Common myeloid progenitor, CD34-positive (primary cell): ENCODE results near the gene TMX3.

ENCODE experiments used
- CTCF ChIA-PET: fragments of 350-600 bp; sonication (Branson Sonifier 250); formaldehyde crosslinking; loops from one replicate; lab custom pipeline; 2021; ENCODE audit warnings: antibody characterized with exemption; lab: Charles Lee
- POLR2A ChIA-PET: fragments of 350-600 bp; sonication (Branson Sonifier 250); formaldehyde crosslinking; loops from one replicate; lab custom pipeline; 2021; ENCODE audit warnings: antibody characterized with exemption; lab: Charles Lee
- DNase-seq, 3 donors: peaks; one replicate each; pipeline versions ENCODE4 v3.0.0 to v3.0.0-alpha.2; 2013
- H3K27ac ChIP-seq, 2 experiments: 1 replicate in 1 of 2; 2 replicates in 1 of 2; pipeline ENCODE4 v1.7.0; 2013; ENCODE audit warnings: inconsistent platforms in 2 of 2, low read length in 2 of 2, mild to moderate bottlenecking in 2 of 2, low read depth in 1 of 2, moderate library complexity in 1 of 2; ENCODE audit not compliant: severe bottlenecking in 2 of 2, insufficient read depth in 1 of 2, poor library complexity in 1 of 2
- H3K27me3 ChIP-seq, 5 experiments: replicated peaks in 2 of 5; 1 replicate in 3 of 5; 2 replicates in 2 of 5; pipeline versions ENCODE4 v1.6.1 to v1.7.0; 2013; ENCODE audit warnings: low read length in 4 of 5, mild to moderate bottlenecking in 2 of 5, moderate library complexity in 2 of 5, inconsistent platforms in 1 of 5; ENCODE audit not compliant: insufficient read depth in 5 of 5, control insufficient read depth in 4 of 5
- H3K36me3 ChIP-seq, 4 experiments: 1 replicate in 2 of 4; 2 replicates in 2 of 4; pipeline versions ENCODE4 v1.6.1 to v1.7.0; 2013; ENCODE audit warnings: low read length in 3 of 4, control low read depth in 1 of 4, mild to moderate bottlenecking in 1 of 4; ENCODE audit not compliant: control insufficient read depth in 4 of 4, insufficient read depth in 4 of 4
- H3K4me1 ChIP-seq, 4 experiments: 1 replicate in 3 of 4; 2 replicates in 1 of 4; pipeline versions ENCODE4 v1.6.1 to v1.7.1; 2013; ENCODE audit warnings: low read length in 3 of 4, mild to moderate bottlenecking in 3 of 4, control low read depth in 1 of 4, inconsistent platforms in 1 of 4, moderate library complexity in 1 of 4; ENCODE audit not compliant: control insufficient read depth in 4 of 4, insufficient read depth in 4 of 4; ENCODE audit errors: control extremely low read depth in 1 of 4
- H3K4me3 ChIP-seq, 7 experiments: 1 replicate in 4 of 7; 2 replicates in 3 of 7; pipeline versions ENCODE4 v1.5.1 to v1.7.0; 2013; ENCODE audit warnings: mild to moderate bottlenecking in 7 of 7, low read length in 6 of 7, moderate library complexity in 6 of 7, inconsistent platforms in 2 of 7, low read depth in 2 of 7, control low read depth in 1 of 7; ENCODE audit not compliant: insufficient read depth in 4 of 7, control insufficient read depth in 1 of 7; ENCODE audit errors: extremely low read depth in 1 of 7
- H3K9me3 ChIP-seq, 5 experiments: 1 replicate in 4 of 5; 2 replicates in 1 of 5; pipeline versions ENCODE4 v1.6.1 to v1.7.1; 2013; ENCODE audit warnings: low read length in 4 of 5, mild to moderate bottlenecking in 2 of 5, inconsistent platforms in 1 of 5, low read depth in 1 of 5, moderate library complexity in 1 of 5; ENCODE audit not compliant: control insufficient read depth in 4 of 5, insufficient read depth in 2 of 5; ENCODE audit errors: control extremely low read depth in 1 of 5
- WGBS: methylation state at CpG from one replicate; pipeline ENCODE4 v1.1.5; 2013; ENCODE audit not compliant: insufficient coverage; 5-methylcytosine and 5-hydroxymethylcytosine counted together

TMX3 gene

GRCh38 chr18:68699043-68699442 lies 15.9 kb downstream of the TMX3 start:
- Histone ChIP-seq H3K9me3 (peaks cover 0 to 1% (median 0%) of the 10 kb centered on the region in 5 experiments), H3K4me3 (no peak overlapping the region), H3K27ac (no peak overlapping the region), H3K36me3 (peaks cover 17 to 48% (median 29%) of the 10 kb centered on the region in 4 experiments), H3K4me1 (no peaks in the 10 kb centered on the region), H3K27me3 (no peaks in the 10 kb centered on the region)
- CTCF ChIA-PET, result no interaction called here
- no peak for DNase-seq
- WGBS, result 100% methylated on average over 1 of the region's 1 CpG
- POLR2A ChIA-PET, result no interaction called here

DNA sequence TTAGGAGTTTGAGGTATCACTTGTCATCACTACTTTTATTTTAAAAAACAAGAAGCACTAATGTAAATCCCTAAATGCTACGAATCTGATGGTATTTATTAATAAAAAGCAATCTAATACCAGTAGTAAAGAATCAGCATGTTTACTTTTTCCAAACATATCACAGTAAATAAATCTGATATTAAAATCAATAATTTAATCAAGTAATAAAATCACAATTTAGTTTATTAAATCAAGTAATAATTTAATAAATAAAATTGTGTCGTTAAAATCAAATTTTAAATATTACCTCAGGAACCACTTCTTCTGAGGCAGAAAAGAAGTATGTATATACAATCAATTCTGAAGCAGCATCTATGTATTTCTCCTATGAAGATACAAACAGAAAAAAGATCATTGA lies 18.0 kb downstream of the TMX3 start:
- H3K36me3 ChIP-seq, result peaks cover 20 to 54% (median 39%) of the 10 kb centered on the region in 4 experiments

DNA sequence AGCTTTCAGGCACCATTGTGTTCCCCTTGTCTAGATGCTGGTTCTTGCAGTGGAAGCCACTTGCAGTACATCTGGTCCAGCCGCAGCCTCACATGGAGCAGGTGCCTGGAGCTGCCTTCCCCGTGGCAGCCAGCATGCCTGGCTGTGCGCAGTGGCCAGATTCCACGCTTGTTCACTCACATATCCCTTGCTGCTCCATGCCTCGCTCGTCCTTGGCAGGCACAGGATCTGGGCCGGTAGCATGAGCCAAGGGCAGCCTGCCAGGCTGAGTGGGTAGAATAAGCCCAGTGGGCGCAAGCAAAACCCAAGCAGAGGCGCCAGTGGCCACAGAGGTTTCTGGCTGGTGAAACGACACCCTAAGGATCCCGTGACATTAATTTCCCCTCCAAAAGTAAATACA lies 20.6 kb downstream of the TMX3 start:
- 94% methylated on average over 8 of the region's 11 CpGs for WGBS
- ChIA-PET CTCF (no interaction called here), POLR2A (no interaction called here)
- H3K27ac ChIP-seq, result peak overlapping the region in 1 of 2 experiments; percentile 15
- no peaks in the 10 kb centered on the region for H3K4me1 ChIP-seq
- no peaks in the 10 kb centered on the region for H3K27me3 ChIP-seq
- no peak overlapping the region for H3K4me3 ChIP-seq
- no peak for DNase-seq
- peaks cover 0 to 1% (median 0%) of the 10 kb centered on the region in 5 experiments for H3K9me3 ChIP-seq
- H3K36me3 ChIP-seq, result peaks cover 18 to 53% (median 44%) of the 10 kb centered on the region in 4 experiments

More for the DNA sequence above, 18.0 kb downstream of the TMX3 start:
- no peaks in the 10 kb centered on the region for H3K27me3 ChIP-seq
- no peak overlapping the region for H3K27ac ChIP-seq
- peaks cover 0 to 1% (median 0%) of the 10 kb centered on the region in 5 experiments for H3K9me3 ChIP-seq
- no peak overlapping the region for H3K4me3 ChIP-seq
- no peak for DNase-seq
- ChIA-PET CTCF (no interaction called here), POLR2A (no interaction called here)
- WGBS, result no CpG with 5 or more reads among the region's 2 CpGs
- no peaks in the 10 kb centered on the region for H3K4me1 ChIP-seq

- H3K4me3 ChIP-seq, result no peak overlapping the region
- no peak for DNase-seq
- POLR2A ChIA-PET, result no interaction called here
- peaks cover 0 to 1% (median 0%) of the 10 kb centered on the region in 5 experiments for H3K9me3 ChIP-seq
- 98% methylated on average over 25 of the region's 26 CpGs for WGBS
- no peak overlapping the region for H3K27ac ChIP-seq
- CTCF ChIA-PET, result no interaction called here
- no peaks in the 10 kb centered on the region for H3K27me3 ChIP-seq
- no peaks in the 10 kb centered on the region for H3K4me1 ChIP-seq
- H3K36me3 ChIP-seq, result peaks cover 16 to 53% (median 45%) of the 10 kb centered on the region in 4 experiments
These were observed 21.7 kb downstream of the TMX3 start for GRCh38 chr18:68693091-68693815.

- Histone ChIP-seq H3K27me3 (no peaks in the 10 kb centered on the region), H3K4me3 (no peak overlapping the region), H3K9me3 (no peaks in the 10 kb centered on the region), H3K4me1 (no peaks in the 10 kb centered on the region), H3K36me3 (peaks cover 12 to 63% (median 38%) of the 10 kb centered on the region in 4 experiments), H3K27ac (no peak overlapping the region)
- ChIA-PET POLR2A (no interaction called here), CTCF (no interaction called here)
- no peak for DNase-seq
- 100% methylated on average over 1 of the region's 1 CpG for WGBS
These were observed 35.4 kb downstream of the TMX3 start for GRCh38 chr18:68679528-68679927.

DNA sequence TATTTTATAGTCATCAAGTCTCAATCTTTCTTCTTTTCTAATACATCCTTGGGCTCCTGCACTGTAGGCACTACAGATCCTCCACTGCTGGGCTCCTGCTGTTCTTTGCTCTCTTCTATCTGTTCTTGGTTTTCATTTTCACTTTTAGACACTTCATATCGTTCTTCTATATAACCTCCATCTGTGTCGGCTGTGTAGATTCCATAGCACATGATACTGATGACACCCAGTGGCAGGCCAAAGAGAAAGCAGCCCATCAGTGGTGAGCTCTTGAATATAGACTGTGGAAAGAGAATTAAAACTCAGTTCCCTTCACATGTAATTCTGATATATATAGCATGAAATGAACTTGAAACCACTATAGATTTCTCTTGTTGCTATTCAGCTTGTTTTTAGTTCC lies 38.0 kb downstream of the TMX3 start:
- CTCF ChIA-PET, result no interaction called here

DNA sequence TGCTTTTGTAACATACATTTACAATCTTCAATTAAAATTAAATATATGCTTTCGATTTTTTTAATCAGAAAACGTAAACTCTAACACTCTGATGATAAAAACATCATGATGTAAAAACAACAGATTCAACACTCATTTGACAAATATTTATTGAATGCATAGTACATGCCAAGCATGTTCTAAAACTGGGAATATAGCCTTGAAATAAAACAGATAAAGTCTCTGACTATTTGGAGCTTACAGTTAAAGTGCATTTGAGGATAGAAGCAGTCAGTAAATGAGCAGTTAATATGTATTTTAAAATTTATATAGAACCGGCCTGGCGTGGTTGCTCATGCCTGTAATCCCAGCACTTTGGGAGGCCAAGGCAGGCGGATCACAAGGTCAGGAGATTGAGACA lies 47.8 kb downstream of the TMX3 start:
- no peak overlapping the region for H3K27ac ChIP-seq
- 100% methylated on average over 1 of the region's 5 CpGs for WGBS
- peaks cover 0 to 5% (median 0%) of the 10 kb centered on the region in 4 experiments for H3K4me1 ChIP-seq
- no peak for DNase-seq
- CTCF ChIA-PET, result no interaction called here
- H3K9me3 ChIP-seq, result peaks cover 0 to 2% (median 0%) of the 10 kb centered on the region in 5 experiments
- POLR2A ChIA-PET, result no interaction called here
- no peak overlapping the region for H3K4me3 ChIP-seq
- H3K36me3 ChIP-seq, result no peaks in the 10 kb centered on the region
- no peaks in the 10 kb centered on the region for H3K27me3 ChIP-seq

More for the DNA sequence above, 38.0 kb downstream of the TMX3 start:
- Histone ChIP-seq H3K4me3 (no peak overlapping the region), H3K9me3 (no peaks in the 10 kb centered on the region), H3K27ac (no peak overlapping the region), H3K4me1 (no peaks in the 10 kb centered on the region), H3K27me3 (no peaks in the 10 kb centered on the region), H3K36me3 (peaks cover 12 to 51% (median 31%) of the 10 kb centered on the region in 4 experiments)
- no CpG with 5 or more reads among the region's 2 CpGs for WGBS
- POLR2A ChIA-PET, result no interaction called here
- DNase-seq, result no peak
